HEK293 (cell line): ENCODE measurements around the gene RGS9.

Source experiments
- REST ChIP-seq: fragments of 450-650 bp; formaldehyde crosslinking; IDR thresholded peaks from 2 replicates; pipeline ENCODE4 v1.5.1; 2016; ENCODE audit warnings: missing biosample characterization, missing genetic modification characterization
- ZNF121 ChIP-seq: fragments of 450-650 bp; formaldehyde crosslinking; IDR thresholded peaks from 2 replicates; pipeline ENCODE4 v1.5.1; 2016; ENCODE audit warnings: missing biosample characterization, missing genetic modification characterization

GRCh38 chr17:65236321-65236720, 99.2 kb downstream of the RGS9 start:
- TF ChIP-seq REST: no peak
- TF ChIP-seq ZNF121 (tag by site-specific recombination): no peak
